K562 (cell line): Measurements from ENCODE around the gene SUMO3. TPM values are rescaled to one million over a fixed set of nuclear protein-coding genes. Genes with fewer than 3 reads are reported as not detected.

Source experiments
- ATAC-seq: fragments of 200-7000 bp; cut with Tn5 transposase; 3 replicates; pipeline ENCODE4 v1.9.1; 2020; ENCODE audit warnings: moderate library complexity
- BruUV-seq: library from RNA; stranded (reverse); fragments of 400-500 nt; replicated peaks from 2 replicates; lab custom pipeline; 2021; lab: Mats Ljungman, UMichigan
- CTCF ChIA-PET: fragments of 300-600 bp; formaldehyde crosslinking; extraction: SDS; loops from one replicate; lab custom pipeline; 2021; ENCODE audit warnings: low intra/inter-chr PET ratio; lab: Yijun Ruan, JAX
- POLR2A ChIA-PET: fragments of 300-600, 350-650 bp; sonication (Branson Sonifier 250); formaldehyde crosslinking; extraction: SDS; loops from one replicate; lab custom pipeline; 2021; ENCODE audit warnings: antibody characterized with exemption, inconsistent platforms; lab: Yijun Ruan, JAX
- DNase-seq, 4 experiments: peaks; one replicate each; pipeline versions ENCODE4 v3.0.0 to v3.0.0-alpha.2; 2011 to 2018; ENCODE audit warnings: low spot score in 3 of 4, mixed read lengths in 3 of 4; ENCODE audit errors: extremely low read depth in 1 of 4
- FAIRE-seq: peaks from 2 replicates; lab custom pipeline; 2011; peaks lifted over from hg19 to GRCh38; lab: Jason Lieb, UNC
- H2AFZ ChIP-seq: 2 replicates; pipeline ENCODE4 v1.6.0; 2011; ENCODE audit warnings: low read depth, low read length, control low read depth, inconsistent platforms
- H3K27ac ChIP-seq: fragments of 200-600 bp; 3 replicates; pipeline ENCODE4 v1.8.0; 2011; ENCODE audit warnings: low read depth, mild to moderate bottlenecking, control low read depth, inconsistent platforms, low read length, moderate library complexity, mixed read lengths; ENCODE audit errors: extremely low read depth
- H3K27me3 ChIP-seq, 2 experiments: fragments of 300-600 bp in 1 of 2; 2 replicates in 1 of 2; 3 replicates in 1 of 2; pipeline versions ENCODE4 v1.6.0 to v1.8.0; 2011; ENCODE audit warnings: inconsistent platforms in 2 of 2, low read length in 2 of 2, mild to moderate bottlenecking in 1 of 2, mixed read lengths in 1 of 2, moderate library complexity in 1 of 2; ENCODE audit not compliant: control insufficient read depth in 2 of 2, insufficient read depth in 2 of 2
- H3K36me3 ChIP-seq: fragments of 300-600 bp; 3 replicates; pipeline ENCODE4 v1.8.0; 2011; ENCODE audit warnings: mild to moderate bottlenecking, low read length, inconsistent platforms; ENCODE audit not compliant: control insufficient read depth, insufficient read depth
- H3K4me1 ChIP-seq, 2 experiments: fragments of 200-600 bp in 1 of 2; replicated peaks in 1 of 2; 2 replicates in 1 of 2; 3 replicates in 1 of 2; pipeline versions ENCODE4 v1.5.1 to v1.8.0; 2011; ENCODE audit warnings: inconsistent platforms in 2 of 2, low read length in 2 of 2, mild to moderate bottlenecking in 1 of 2, mixed read lengths in 1 of 2, moderate library complexity in 1 of 2; ENCODE audit not compliant: control insufficient read depth in 2 of 2, insufficient read depth in 2 of 2
- H3K4me2 ChIP-seq: 2 replicates; pipeline ENCODE4 v1.6.1; 2011; ENCODE audit warnings: low read length, control low read depth, inconsistent platforms, mixed read lengths; ENCODE audit not compliant: insufficient read depth
- H3K4me3 ChIP-seq: fragments of 200-600 bp; sonication (generic), shearing (Covaris generic); 2 replicates; pipeline ENCODE4 v1.5.1; 2016; ENCODE audit warnings: control low read depth, inconsistent platforms
- H3K79me2 ChIP-seq: fragments of 200-600 bp; 3 replicates; pipeline ENCODE4 v1.8.0; 2011; ENCODE audit warnings: low read length, inconsistent platforms; ENCODE audit not compliant: control insufficient read depth, insufficient read depth
- H3K9ac ChIP-seq, 2 experiments: 2 replicates each; pipeline versions ENCODE4 v1.6.0 to v1.6.1; 2011; ENCODE audit warnings: low read depth in 2 of 2, low read length in 2 of 2, control low read depth in 1 of 2, inconsistent platforms in 1 of 2, mild to moderate bottlenecking in 1 of 2, mixed read lengths in 1 of 2; ENCODE audit not compliant: insufficient read depth in 1 of 2
- H3K9me1 ChIP-seq: one replicate; pipeline ENCODE4 v1.6.0; 2011; ENCODE audit warnings: inconsistent platforms, mild to moderate bottlenecking, low read length, moderate library complexity; ENCODE audit not compliant: control insufficient read depth, insufficient read depth
- H3K9me3 ChIP-seq: replicated peaks from 2 replicates; pipeline ENCODE4 v1.5.1; 2011; ENCODE audit warnings: low read depth, low read length, inconsistent platforms; ENCODE audit not compliant: control insufficient read depth, insufficient read depth
- H4K20me1 ChIP-seq: replicated peaks from 2 replicates; pipeline ENCODE4 v1.6.1; 2011; ENCODE audit warnings: low read length, inconsistent platforms, mixed read lengths; ENCODE audit not compliant: control insufficient read depth, insufficient read depth
- CBX1 ChIP-seq: sonication (generic); IDR thresholded peaks from 2 replicates; pipeline ENCODE4 v1.6.1; 2016; ENCODE audit warnings: antibody characterized with exemption, low read depth, mild to moderate bottlenecking
- CC2D1A ChIP-seq: fragments of 450-650 bp; IDR thresholded peaks from 2 replicates; pipeline ENCODE4 v1.6.1; 2017; ENCODE audit warnings: mild to moderate bottlenecking
- EP400 ChIP-seq: fragments of 450-650 bp; IDR thresholded peaks from 2 replicates; pipeline ENCODE4 v1.6.1; 2017; ENCODE audit warnings: antibody characterized with exemption, mild to moderate bottlenecking, moderate library complexity
- HMG20B ChIP-seq: fragments of 250-450 bp; sonication (Bioruptor Pico); IDR thresholded peaks from 2 replicates; pipeline ENCODE4 v1.5.0; 2021; ENCODE audit warnings: mild to moderate bottlenecking
- MTA3 ChIP-seq: fragments of 450-650 bp; formaldehyde crosslinking; IDR thresholded peaks from 2 replicates; pipeline ENCODE4 v1.6.1; 2017; ENCODE audit warnings: mild to moderate bottlenecking, borderline replicate concordance
- NR2C2 ChIP-seq, 2 experiments: fragments of 200-800 bp in 1 of 2; sonication (Bioruptor generic) in 1 of 2; sonication (generic) in 1 of 2; formaldehyde crosslinking in 1 of 2; IDR thresholded peaks; 2 replicates each; pipeline versions ENCODE4 v1.6.1 to v1.8.0; 2016 to 2022; ENCODE audit warnings: mild to moderate bottlenecking in 1 of 2, missing compliant biosample characterization in 1 of 2, missing genetic modification characterization in 1 of 2, missing genetic modification reagents in 1 of 2
- TOE1 ChIP-seq, 2 experiments: fragments of 450-650 bp in 1 of 2; sonication (generic) in 1 of 2; formaldehyde crosslinking in 1 of 2; IDR thresholded peaks; 2 replicates each; pipeline versions ENCODE4 v1.7.1 to v1.8.0; 2016 to 2022; ENCODE audit warnings: borderline replicate concordance in 2 of 2, mild to moderate bottlenecking in 2 of 2, antibody characterized with exemption in 1 of 2, inconsistent platforms in 1 of 2, low read depth in 1 of 2, missing genetic modification reagents in 1 of 2, moderate library complexity in 1 of 2
- ZNF174 ChIP-seq: fragments of 250-450 bp; sonication (Bioruptor Pico); IDR thresholded peaks from 2 replicates; pipeline ENCODE4 v1.4.0; 2020; ENCODE audit warnings: mild to moderate bottlenecking
- ZNF282 ChIP-seq: sonication (generic); formaldehyde crosslinking; IDR thresholded peaks from 2 replicates; pipeline ENCODE4 v1.8.1; 2023; ENCODE audit warnings: missing genetic modification reagents
- WGBS: fragments of 100-300 bp; shearing (Covaris generic); methylation state at CpG from one replicate; pipeline ENCODE4 v1.1.6; 2016; ENCODE audit warnings: low coverage, mixed read lengths; ENCODE audit not compliant: insufficient coverage; ENCODE audit errors: missing lambda C conversion rate; 5-methylcytosine and 5-hydroxymethylcytosine counted together
- in situ Hi-C: fragments of 300-500 bp; cut with MboI; formaldehyde crosslinking; loops from 4 replicates; pipeline ENCODE4 v1.15.0; 2018; ENCODE audit warnings: inconsistent platforms, mixed read lengths
- intact Hi-C: fragments of 100-400 bp; cut with micrococcal nuclease; formaldehyde crosslinking; loops from 2 replicates; pipeline ENCODE4 v1.14.2; 2022
- polyA plus RNA-seq, 8 experiments: library from polyadenylated mRNA; depleted of rRNA in 4 of 8; stranded (reverse) in 5 of 8; unstranded in 3 of 8; fragments of >200 nt; fragmentation: Nextera tagmentation in 2 of 8; fragmentation: Illumina TruSeq in 1 of 8; extraction: Ambion mirVana in 2 of 8; extraction: Trizol in 1 of 8; gene quantifications; 2 replicates each; pipeline versions ENCODE4 v1.2.1 to v1.2.3, GENCODE V29; 2011 to 2014; ENCODE audit warnings: inconsistent platforms in 1 of 8, missing spikeins in 1 of 8
- total RNA-seq, 7 experiments: library from RNA; depleted of rRNA in 6 of 7; stranded (reverse); fragments of >200 nt in 6 of 7; fragmentation: Illumina TruSeq in 2 of 7; extraction: Trizol in 2 of 7; gene quantifications; 2 replicates each; pipeline versions ENCODE4 v1.2.1 to v1.2.3, GENCODE V29; 2011 to 2021; ENCODE audit warnings: low replicate concordance in 1 of 7
- TF ChIP-seq, protein P1 (sequence below), 2 experiments: fragments of 450-650 bp in 1 of 2; sonication (generic) in 1 of 2; formaldehyde crosslinking in 1 of 2; IDR thresholded peaks; 2 replicates each; pipeline versions ENCODE4 v1.7.1 to v1.9.0; 2016 to 2022; ENCODE audit warnings: inconsistent platforms in 1 of 2, mild to moderate bottlenecking in 1 of 2, missing genetic modification reagents in 1 of 2

Gene SUMO3
- total and polyA plus RNA-seq, 9 of the 15 experiments (the other 6 are each of a cell fraction or from before 2014, with no cell fraction given), result 13.9 to 143 (median 113) TPM

DNA sequence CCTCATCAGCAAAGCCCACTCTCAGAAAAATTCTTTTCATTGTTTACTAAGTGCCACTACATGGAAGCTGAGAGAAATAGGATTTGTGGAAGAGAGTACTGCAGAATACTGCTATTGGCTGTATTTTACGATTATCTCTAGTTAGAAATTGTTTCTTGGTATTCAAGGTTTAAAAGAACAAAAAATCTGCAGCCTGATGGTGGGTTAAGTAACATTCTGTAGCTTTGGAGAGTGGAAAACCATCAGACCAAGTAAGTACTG lies 28.3 kb upstream of the SUMO3 start:
- BruUV-seq, result TSS peak; percentile 69
- Histone ChIP-seq H3K4me1 (peaks cover 15 to 45% of the 10 kb centered on the region in 2 experiments), H3K27me3 (peaks cover 8 to 20% of the 10 kb centered on the region in 2 experiments; a peak in 3 of 5 replicates), H3K4me3 (peak overlapping the region; percentile 32), H3K4me2 (peak overlapping the region; percentile 59), H3K9ac (peak overlapping the region; percentile 25 to 85; a peak in 2 of 4 replicates), H2AFZ (peak overlapping the region; percentile 67), H3K79me2 (no peaks in the 10 kb centered on the region), H3K36me3 (peaks cover 25% of the 10 kb centered on the region), H4K20me1 (no peaks in the 10 kb centered on the region), H3K9me3 (no peaks in the 10 kb centered on the region), H3K27ac (no peak overlapping the region), H3K9me1 (no peaks in the 10 kb centered on the region)
- in situ Hi-C loops (no loop called here), intact Hi-C loops (loop anchor here (5.0 kb wide), 1 partner anchor 44 kb away; the partner anchor contains the start of gene UBE2G2)
- FAIRE-seq, result no peak
- 19% methylated on average over 1 of the region's 1 CpG for WGBS
- DNase-seq, result no peak
- CTCF ChIA-PET, result interaction anchor here (0.8 kb wide), 1 partner anchor 46 kb away, joined by 3 read pairs; no protein-coding TSS in a partner anchor
- no peak for ATAC-seq
- POLR2A ChIA-PET, result interaction anchor here (1.0 to 1.4 kb wide), 3 partner anchors 8 to 38 kb away, joined by 3 to 6 read pairs (median 4); no protein-coding TSS in a partner anchor
- TF ChIP-seq, protein P1, sequence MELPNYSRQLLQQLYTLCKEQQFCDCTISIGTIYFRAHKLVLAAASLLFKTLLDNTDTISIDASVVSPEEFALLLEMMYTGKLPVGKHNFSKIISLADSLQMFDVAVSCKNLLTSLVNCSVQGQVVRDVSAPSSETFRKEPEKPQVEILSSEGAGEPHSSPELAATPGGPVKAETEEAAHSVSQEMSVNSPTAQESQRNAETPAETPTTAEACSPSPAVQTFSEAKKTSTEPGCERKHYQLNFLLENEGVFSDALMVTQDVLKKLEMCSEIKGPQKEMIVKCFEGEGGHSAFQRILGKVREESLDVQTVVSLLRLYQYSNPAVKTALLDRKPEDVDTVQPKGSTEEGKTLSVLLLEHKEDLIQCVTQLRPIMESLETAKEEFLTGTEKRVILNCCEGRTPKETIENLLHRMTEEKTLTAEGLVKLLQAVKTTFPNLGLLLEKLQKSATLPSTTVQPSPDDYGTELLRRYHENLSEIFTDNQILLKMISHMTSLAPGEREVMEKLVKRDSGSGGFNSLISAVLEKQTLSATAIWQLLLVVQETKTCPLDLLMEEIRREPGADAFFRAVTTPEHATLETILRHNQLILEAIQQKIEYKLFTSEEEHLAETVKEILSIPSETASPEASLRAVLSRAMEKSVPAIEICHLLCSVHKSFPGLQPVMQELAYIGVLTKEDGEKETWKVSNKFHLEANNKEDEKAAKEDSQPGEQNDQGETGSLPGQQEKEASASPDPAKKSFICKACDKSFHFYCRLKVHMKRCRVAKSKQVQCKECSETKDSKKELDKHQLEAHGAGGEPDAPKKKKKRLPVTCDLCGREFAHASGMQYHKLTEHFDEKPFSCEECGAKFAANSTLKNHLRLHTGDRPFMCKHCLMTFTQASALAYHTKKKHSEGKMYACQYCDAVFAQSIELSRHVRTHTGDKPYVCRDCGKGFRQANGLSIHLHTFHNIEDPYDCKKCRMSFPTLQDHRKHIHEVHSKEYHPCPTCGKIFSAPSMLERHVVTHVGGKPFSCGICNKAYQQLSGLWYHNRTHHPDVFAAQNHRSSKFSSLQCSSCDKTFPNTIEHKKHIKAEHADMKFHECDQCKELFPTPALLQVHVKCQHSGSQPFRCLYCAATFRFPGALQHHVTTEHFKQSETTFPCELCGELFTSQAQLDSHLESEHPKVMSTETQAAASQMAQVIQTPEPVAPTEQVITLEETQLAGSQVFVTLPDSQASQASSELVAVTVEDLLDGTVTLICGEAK (IDR thresholded peaks at IDR 0.05), result peak; percentile 41; the same call in 1 of the 2 replicates
- TF ChIP-seq, protein P1 (CRISPR knock-in tag; IDR thresholded peaks at IDR 0.05), result no peak
- TF ChIP-seq ZNF174 (CRISPR knock-in tag) (no peak), CC2D1A (no peak), NR2C2 (CRISPR knock-in tag; IDR thresholded peaks at IDR 0.05) (no peak), NR2C2 (tag; IDR thresholded peaks at IDR 0.05) (peak; percentile 8; the same call in 1 of the 2 replicates), HMG20B (CRISPR knock-in tag) (no peak), ZNF282 (CRISPR knock-in tag) (no peak), EP400 (0 out of 2 replicates have a peak, but pooled peaks have one; percentile 35), MTA3 (0 out of 2 replicates have a peak, but pooled peaks have one; percentile 13), CBX1 (no peak), TOE1 (IDR thresholded peaks at IDR 0.05; ENCODE audit: borderline replicate concordance) (0 out of 2 replicates have a peak, but pooled peaks have one; percentile 3), TOE1 (CRISPR knock-in tag; IDR thresholded peaks at IDR 0.05; ENCODE audit: borderline replicate concordance, low read depth) (no peak)
